ENCODE results near the gene CCDC69. TPM values are rescaled to one million over a fixed set of nuclear protein-coding genes. Genes with fewer than 3 reads are reported as not detected.

CCDC69 gene
- total and polyA plus RNA-seq, 2 donors (not counting 1 experiment from before 2014, with no cell fraction given): 58.7 to 125 TPM

- ChIA-PET CTCF (interaction anchor here (1.0 to 3.4 kb wide), 14 partner anchors 10 to 211 kb away, joined by 3 to 28 read pairs (median 5); no protein-coding TSS in a partner anchor), POLR2A (interaction anchor here (0.6 to 1.0 kb wide), 2 partner anchors 34 to 43 kb away, joined by 3 to 11 read pairs; partner anchors contain the start of gene CCDC69)
- TF ChIP-seq CTCF (IDR thresholded peaks at IDR 0.05): no peak
- TF ChIP-seq EZH2 (IDR thresholded peaks at IDR 0.05; ENCODE audit: borderline replicate concordance, insufficient read depth, low read depth, low read length, poor library complexity, severe bottlenecking): no peak
- peak overlapping the region; percentile 85 for H3K9ac ChIP-seq (ENCODE audit: low read length)
- WGBS (ENCODE audit: insufficient coverage): 15% methylated on average over 3 of the region's 5 CpGs
- ATAC-seq (ENCODE audit: low read depth) (peak; percentile 12), DNase-seq (peak; percentile 82)
- H4K20me1 ChIP-seq (ENCODE audit: control insufficient read depth, insufficient read depth, low read length, poor library complexity, severe bottlenecking): peaks cover 37% of the 10 kb centered on the region
- peaks cover 55 to 65% of the 10 kb centered on the region in 2 donors for H3K4me1 ChIP-seq (ENCODE audit: control insufficient read depth in 2 of 2, insufficient read depth in 2 of 2, low read length in 2 of 2)
- peaks cover 0 to 57% of the 10 kb centered on the region in 2 experiments for H3K36me3 ChIP-seq (replicated peaks in 1 of 2; ENCODE audit: control extremely low read depth in 1 of 2, control insufficient read depth in 1 of 2, extremely low read depth in 1 of 2, insufficient read depth in 2 of 2, low read length in 1 of 2)
- Mint-ChIP-seq H3K27me3 (no peaks in the 10 kb centered on the region), H3K9me3 (ENCODE audit: insufficient read depth) (no peaks in the 10 kb centered on the region), H3K27ac (peak overlapping the region; percentile 96), H3K4me1 (peaks cover 72% of the 10 kb centered on the region), H3K4me3 (peak overlapping the region; percentile 84)
- peak overlapping the region; percentile 45 for H2AFZ ChIP-seq (ENCODE audit: insufficient read depth, low read depth, low read length, poor library complexity, severe bottlenecking)
- no peaks in the 10 kb centered on the region for H3K27me3 ChIP-seq (replicated peaks in 1 of 4; ENCODE audit: control extremely low read depth in 1 of 4, control insufficient read depth in 3 of 4, insufficient read depth in 4 of 4, low read length in 3 of 4)
- H3K79me2 ChIP-seq (ENCODE audit: control insufficient read depth, insufficient read depth, low read length): peaks cover 98% of the 10 kb centered on the region
- peak overlapping the region in 3 of 5 experiments; percentile 3 to 92 (median 17) for H3K4me3 ChIP-seq (ENCODE audit: control extremely low read depth in 1 of 5, extremely low read depth in 1 of 5, insufficient read depth in 1 of 5, low read depth in 2 of 5, low read length in 4 of 5)
- intact Hi-C loops (cut with micrococcal nuclease): loop anchor here (2.0 to 10.0 kb wide), 4 partner anchors 13 to 1707 kb away; partner anchors contain the start of genes CSNK1A1, SLC26A2 and SLC36A1
- peak overlapping the region; percentile 83 for H3K4me2 ChIP-seq (replicated peaks; ENCODE audit: low read depth, low read length, poor library complexity, severe bottlenecking)
- no peaks in the 10 kb centered on the region for H3K9me3 ChIP-seq (ENCODE audit: control extremely low read depth in 1 of 3, control insufficient read depth in 2 of 3, insufficient read depth in 1 of 3, low read length in 2 of 3)
- peak overlapping the region; percentile 90 for H3K27ac ChIP-seq (ENCODE audit: low read length in 2 of 2)
Observed at GRCh38 chr5:151257731-151258181, 33.9 kb upstream of the CCDC69 start.

All from B cell (primary cell).